GM21723 (cell line): ENCODE data around the gene SLIT1.

Source experiments
- ATAC-seq: cut with Tn5 transposase; IDR thresholded peaks from one replicate; pipeline ENCODE4 v1.9.1; 2021; ENCODE audit warnings: mild to moderate bottlenecking, moderate library complexity; ENCODE audit not compliant: unreplicated experiment

Gene SLIT1

GRCh38 chr10:97140902-97141745, 44.6 kb downstream of the SLIT1 start:
- no peak for ATAC-seq

- no peak for ATAC-seq
Observed at GRCh38 chr10:97140049-97140846, 45.5 kb downstream of the SLIT1 start.

DNA sequence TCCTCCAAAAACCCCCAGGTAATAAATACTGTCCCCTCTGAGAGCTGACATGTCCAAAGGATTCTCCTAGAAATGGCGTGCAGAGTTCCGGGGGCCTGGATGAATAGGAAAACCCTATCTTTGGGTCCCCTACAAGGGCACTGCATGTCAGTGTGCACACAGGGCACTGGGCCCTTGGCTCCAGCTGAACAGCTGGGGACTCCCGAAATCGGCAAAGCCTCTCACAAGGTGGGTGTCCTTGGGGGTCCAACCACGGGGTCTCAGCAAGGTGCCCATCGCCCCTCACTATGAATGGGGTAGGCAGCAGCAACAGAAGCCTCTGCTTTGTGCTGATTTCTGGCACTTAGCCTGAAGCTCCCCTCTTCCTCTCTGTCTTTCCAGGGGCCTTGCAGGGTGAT, 46.1 kb downstream of the SLIT1 start:
- ATAC-seq, result no peak

DNA sequence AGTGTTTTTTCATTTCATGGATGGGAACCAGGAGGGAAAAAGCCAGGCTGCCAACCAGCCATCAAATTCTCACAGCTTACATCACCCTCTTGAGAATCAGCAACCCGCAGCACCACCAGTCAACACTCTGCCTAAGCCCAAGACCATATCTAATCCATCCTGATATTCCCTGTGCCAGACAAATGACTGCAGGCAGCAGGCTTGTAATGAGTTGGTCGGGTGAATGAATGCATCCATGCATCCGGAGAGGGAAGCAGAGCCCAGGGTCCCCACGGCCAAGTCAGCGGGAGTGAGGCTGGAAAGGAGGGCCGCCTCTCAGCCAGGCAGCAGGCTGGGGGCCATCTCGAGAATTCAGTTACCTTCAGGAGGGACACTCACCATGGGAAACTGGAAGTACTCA, 46.9 kb downstream of the SLIT1 start:
- no peak for ATAC-seq

DNA sequence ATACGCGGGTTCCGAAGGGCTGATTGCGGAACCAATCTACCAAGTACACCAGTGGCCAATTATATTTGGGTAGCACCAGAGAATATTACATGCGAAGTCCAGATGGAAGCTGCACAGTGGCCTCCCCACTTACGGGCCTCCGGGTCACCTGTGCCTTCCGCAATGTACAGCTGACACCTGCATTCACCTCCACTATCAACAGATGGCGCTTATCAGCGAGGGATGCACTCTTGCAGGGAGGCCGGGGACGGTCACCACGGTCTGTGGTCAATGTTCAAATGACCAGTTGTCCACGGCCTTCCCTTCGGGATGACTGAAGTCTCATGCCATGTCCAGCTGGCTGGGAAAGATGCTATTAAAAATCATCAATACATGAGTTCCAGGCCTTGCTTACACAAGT, 47.6 kb downstream of the SLIT1 start:
- no peak for ATAC-seq

- no peak for ATAC-seq
Observed at GRCh38 chr10:97136756-97137155, 49.0 kb downstream of the SLIT1 start.

DNA sequence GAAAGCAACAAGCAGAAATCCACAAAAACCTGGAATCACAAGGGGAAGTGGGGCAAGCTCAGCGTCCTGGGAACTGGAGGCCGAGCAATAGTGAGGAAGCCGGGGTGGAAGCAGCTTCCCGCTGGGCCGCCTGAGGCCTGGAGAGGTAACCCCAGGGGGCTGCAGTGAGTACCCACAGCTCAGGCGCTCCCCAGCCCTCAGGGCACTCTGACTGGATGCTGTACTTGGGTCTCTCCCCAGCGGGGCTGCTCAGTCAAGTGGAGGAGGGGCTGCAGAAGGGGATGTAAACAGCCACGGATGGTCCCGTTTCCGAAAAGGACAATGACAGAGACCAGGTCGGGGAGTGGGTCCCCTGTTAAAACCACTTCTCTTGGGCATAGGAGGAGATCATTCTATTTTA, 50.3 kb downstream of the SLIT1 start:
- no peak for ATAC-seq

- no peak for ATAC-seq
Observed at GRCh38 chr10:97134983-97135382, 50.8 kb downstream of the SLIT1 start.

- no peak for ATAC-seq
Observed at GRCh38 chr10:97134110-97134509, 51.6 kb downstream of the SLIT1 start.

DNA sequence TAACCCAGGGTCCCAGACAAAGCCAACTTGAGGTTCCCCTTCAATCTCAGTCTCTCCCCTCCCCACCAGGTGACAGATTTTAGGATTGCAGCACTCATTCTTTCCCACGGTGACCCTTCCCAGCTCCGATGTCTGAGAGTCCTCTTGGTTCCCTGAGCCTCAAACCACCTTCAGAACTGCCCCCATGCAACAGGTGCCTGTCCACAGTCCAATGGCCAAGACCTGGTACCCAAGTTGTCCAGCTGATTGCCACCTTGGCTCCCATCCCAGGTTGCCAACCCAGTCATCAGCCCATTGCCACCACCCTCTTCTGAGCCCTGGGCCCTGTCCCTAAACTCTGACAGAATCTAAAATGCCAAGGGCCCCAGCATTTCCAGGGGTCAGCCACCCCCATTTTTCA, 53.5 kb downstream of the SLIT1 start:
- ATAC-seq, result no peak

GRCh38 chr10:97131666-97132065, 54.1 kb downstream of the SLIT1 start:
- ATAC-seq, result no peak

GRCh38 chr10:97131181-97131628, 54.6 kb downstream of the SLIT1 start:
- ATAC-seq, result no peak

- no peak for ATAC-seq
Observed at GRCh38 chr10:97129666-97130065, 56.1 kb downstream of the SLIT1 start.

GRCh38 chr10:97128516-97129154, 57.1 kb downstream of the SLIT1 start:
- ATAC-seq, result no peak

DNA sequence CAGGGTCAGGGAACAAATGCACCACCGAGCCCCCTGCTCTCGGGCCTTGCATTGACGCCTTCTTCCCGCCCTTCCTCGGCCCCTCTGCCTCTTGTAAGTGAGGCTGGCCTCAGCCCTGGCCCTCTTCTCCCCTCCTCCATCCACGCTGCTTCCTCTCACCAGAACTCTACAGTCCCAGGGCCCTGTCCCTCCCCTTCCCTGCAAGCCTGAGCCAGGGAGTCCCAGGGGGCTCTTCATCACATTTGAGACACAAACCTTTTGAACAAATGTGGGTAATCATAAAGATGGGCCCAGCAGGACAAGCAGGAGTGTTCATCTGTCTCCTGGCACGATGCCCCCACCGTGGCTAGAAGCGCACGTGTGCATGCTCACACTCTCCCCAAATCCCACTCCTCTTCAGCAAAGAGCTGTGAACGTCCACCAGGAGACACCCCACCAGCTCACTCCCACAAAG, 57.7 kb downstream of the SLIT1 start:
- no peak for ATAC-seq

DNA sequence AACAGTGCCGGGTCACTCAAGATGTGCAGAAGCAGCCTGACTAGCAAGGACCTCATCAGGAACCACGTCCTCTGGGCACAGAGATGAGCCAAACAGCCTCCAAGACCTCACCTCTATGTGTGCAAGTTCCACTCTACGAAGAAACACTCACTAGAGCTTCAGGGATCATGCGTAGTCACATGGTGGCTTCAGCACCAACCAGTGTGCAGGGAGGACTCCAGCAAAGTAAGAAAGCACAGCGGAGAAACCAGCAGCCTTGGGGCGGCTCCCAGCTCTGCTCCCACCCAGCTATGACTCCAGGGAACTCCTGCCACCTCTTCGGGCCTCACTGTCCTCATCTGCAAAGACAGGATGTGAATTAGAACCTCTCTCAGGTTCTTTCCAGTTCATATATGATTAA, 58.2 kb downstream of the SLIT1 start:
- ATAC-seq, result no peak

- no peak for ATAC-seq
Observed at GRCh38 chr10:97124211-97124610, 61.5 kb downstream of the SLIT1 start.

DNA sequence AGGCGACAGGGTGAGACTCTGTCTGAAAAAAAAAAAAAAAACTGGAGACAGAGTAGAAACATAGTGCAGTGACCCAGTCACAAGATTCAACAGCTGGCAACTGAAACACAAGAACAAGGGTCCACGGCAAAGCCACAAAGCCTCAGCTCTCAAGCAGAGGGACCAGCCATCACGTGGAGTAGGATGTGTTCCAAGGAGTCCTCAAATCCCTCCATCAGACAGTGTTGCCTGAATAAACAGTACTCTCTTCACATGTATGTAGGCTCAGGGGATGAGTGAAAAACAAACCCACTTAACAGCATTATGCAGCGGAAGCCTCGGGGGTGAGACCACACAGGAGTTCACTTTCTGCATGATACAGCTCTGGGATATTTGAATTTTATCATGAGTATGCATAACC, 62.0 kb downstream of the SLIT1 start:
- ATAC-seq, result no peak

DNA sequence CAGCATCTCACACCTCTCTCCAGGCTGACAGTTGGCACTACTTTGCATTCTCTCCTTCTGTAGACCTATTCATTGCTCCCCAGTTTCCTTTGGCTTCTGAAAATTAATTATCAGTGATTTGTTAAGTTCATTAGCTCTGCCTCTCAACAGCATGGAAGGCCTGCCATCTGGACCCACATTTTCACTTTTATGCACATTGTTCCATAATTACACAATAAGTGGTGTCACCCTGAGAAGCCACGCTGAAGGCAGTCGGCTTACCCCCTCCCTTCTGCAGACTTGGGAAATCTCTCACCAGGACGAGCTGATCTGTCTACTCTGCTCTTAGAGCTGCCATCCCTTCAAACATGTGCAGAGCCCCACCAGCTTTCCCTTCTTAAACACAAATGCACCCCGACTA, 64.7 kb downstream of the SLIT1 start:
- ATAC-seq, result no peak

DNA sequence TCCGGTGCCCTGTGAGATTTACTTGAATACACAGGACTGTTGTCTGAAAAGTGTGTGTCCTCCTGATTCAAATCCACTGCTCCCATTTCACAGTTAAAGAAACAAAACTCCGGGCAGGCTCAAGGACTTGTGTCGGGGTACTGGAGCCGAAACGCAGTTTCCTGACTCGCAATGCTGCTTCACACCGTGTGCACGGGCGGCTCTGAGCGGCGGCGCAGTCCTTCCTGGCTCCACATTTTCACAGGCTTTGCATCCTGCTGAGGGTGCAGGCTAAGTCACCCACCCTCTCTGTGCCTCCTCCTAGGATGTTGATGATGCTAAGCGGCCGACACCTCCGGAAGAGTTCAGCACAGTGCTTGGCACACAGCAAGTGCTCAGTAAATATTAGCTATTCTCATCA, 65.4 kb downstream of the SLIT1 start:
- no peak for ATAC-seq

DNA sequence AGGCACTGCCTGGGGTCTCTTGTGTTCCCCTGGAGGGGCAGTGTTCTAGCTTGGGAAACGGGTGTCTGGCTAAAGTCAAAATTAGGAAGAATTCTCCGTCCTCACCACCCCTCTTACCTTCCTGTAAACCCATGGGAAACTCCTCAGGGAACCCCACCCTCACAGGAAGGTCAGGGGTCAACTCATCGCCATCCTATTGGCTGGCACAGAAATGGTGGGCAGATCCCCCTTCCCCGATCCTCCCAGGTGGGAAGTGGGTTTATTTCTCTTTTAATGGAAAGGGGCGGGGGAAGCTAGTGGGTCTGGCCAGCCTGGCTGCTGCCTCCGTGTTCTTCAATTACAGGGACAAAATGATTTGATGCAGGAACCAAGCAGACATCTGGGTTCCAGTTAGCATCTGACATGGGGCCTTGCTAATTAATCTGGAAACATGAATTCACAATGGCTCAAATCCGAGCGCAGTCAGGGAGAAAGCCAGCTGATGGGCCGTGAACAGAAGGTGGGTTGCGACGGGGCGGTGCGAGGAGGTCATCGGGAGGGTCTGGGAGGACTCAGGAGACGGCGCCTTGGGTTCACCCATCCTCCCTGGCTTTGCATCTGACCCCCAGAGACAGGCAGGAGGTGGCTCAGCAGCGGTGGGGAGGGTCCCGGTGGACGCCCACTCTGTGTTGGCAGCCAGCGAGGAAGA, 66.6 kb downstream of the SLIT1 start:
- ATAC-seq, result no peak
